HG02840 (cell line): ENCODE results near the gene DDT.
"Not testable (repeated sequence)": the region's sequence is repeated elsewhere in the genome, so short reads cannot be mapped to it uniquely, and the experiment has no call there.

ENCODE experiments used
- ATAC-seq: cut with Tn5 transposase; IDR thresholded peaks from one replicate; pipeline ENCODE4 v1.9.1; 2021; ENCODE audit warnings: mild to moderate bottlenecking, moderate library complexity, moderate number of reproducible peaks; ENCODE audit not compliant: unreplicated experiment, low FRiP score

The DDT gene

GRCh38 chr22:23954193-23954990 lies 19.8 kb downstream of the DDT start:
- ATAC-seq, result not testable (repeated sequence)

GRCh38 chr22:23953485-23953884 lies 20.8 kb downstream of the DDT start:
- not testable (repeated sequence) for ATAC-seq

- not testable (repeated sequence) for ATAC-seq
These were observed 21.3 kb downstream of the DDT start for GRCh38 chr22:23952794-23953405.

GRCh38 chr22:23951383-23951782 lies 22.9 kb downstream of the DDT start:
- not testable (repeated sequence) for ATAC-seq

GRCh38 chr22:23949764-23950163 lies 24.5 kb downstream of the DDT start:
- ATAC-seq, result not testable (repeated sequence)

GRCh38 chr22:23947391-23947790 lies 26.9 kb downstream of the DDT start:
- ATAC-seq, result not testable (repeated sequence)

GRCh38 chr22:23940166-23940565 lies 34.1 kb downstream of the DDT start:
- not testable (repeated sequence) for ATAC-seq

- ATAC-seq, result no peak
These were observed 35.3 kb downstream of the DDT start for GRCh38 chr22:23939017-23939357.

- ATAC-seq, result no peak
These were observed 35.8 kb downstream of the DDT start for GRCh38 chr22:23938328-23939016.

GRCh38 chr22:23926561-23926960 lies 47.7 kb downstream of the DDT start:
- no peak for ATAC-seq

GRCh38 chr22:23925020-23925606 lies 49.1 kb downstream of the DDT start:
- no peak for ATAC-seq

- no peak for ATAC-seq
These were observed 51.3 kb downstream of the DDT start for GRCh38 chr22:23922921-23923320.

GRCh38 chr22:23921586-23922201 lies 52.5 kb downstream of the DDT start:
- ATAC-seq, result not testable (repeated sequence)
